ENCODE data around the gene PRLH.

PRLH gene

DNA sequence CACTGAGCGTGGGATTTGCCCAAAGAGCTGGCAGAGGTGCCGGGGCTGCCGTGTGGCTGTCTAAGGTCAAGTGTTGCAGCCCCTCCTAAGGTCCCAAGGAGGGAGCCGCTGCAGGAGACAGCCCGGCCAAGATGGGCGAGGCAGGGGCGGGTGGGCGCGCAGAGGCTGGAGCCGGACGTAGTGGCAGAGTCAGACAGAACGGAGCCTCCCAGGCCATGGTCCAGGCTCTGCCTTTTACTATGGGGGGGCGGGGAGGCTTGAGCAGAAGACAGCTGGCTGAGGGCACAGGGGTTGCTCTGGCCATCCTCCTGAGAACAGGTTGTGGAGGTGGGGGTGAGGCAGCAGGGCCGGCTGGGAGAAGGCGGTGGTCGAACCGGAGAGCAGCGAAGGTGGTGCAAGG is 27.5 kb upstream of the PRLH start:
- no peak for TF ChIP-seq CTCF (conservative IDR thresholded peaks at IDR 0.05; ENCODE audit: low read length)
- no peak for TF ChIP-seq EZH2phosphoT487 (IDR thresholded peaks at IDR 0.05; ENCODE audit: borderline replicate concordance)
- Histone ChIP-seq H3K36me3 (ENCODE audit: insufficient read depth, low read length) (no peaks in the 10 kb centered on the region), H3F3A (ENCODE audit: low read depth) (no peaks in the 10 kb centered on the region), H3K4me3 (ENCODE audit: low read length, poor library complexity, severe bottlenecking) (no peak overlapping the region), H3K9ac (ENCODE audit: low read depth, low read length, poor library complexity, severe bottlenecking) (no peak overlapping the region), H3K4me1 (ENCODE audit: insufficient read depth, low read length, poor library complexity, severe bottlenecking) (no peaks in the 10 kb centered on the region), H3K9me2 (replicated peaks; ENCODE audit: low read depth, low read length) (no peaks in the 10 kb centered on the region), H2AFZ (ENCODE audit: low read length) (no peak overlapping the region), H3K9me3 (ENCODE audit: insufficient read depth, low read depth, low read length) (no peaks in the 10 kb centered on the region), H3K4me2 (ENCODE audit: low read depth, low read length, poor library complexity, severe bottlenecking) (no peak overlapping the region), H3K79me2 (ENCODE audit: insufficient read depth, low read length) (no peaks in the 10 kb centered on the region), H3K27me3 (ENCODE audit: insufficient read depth, low read length, poor library complexity, severe bottlenecking) (no peaks in the 10 kb centered on the region), H4K20me1 (ENCODE audit: insufficient read depth, low read length, poor library complexity, severe bottlenecking) (no peaks in the 10 kb centered on the region)

DNA sequence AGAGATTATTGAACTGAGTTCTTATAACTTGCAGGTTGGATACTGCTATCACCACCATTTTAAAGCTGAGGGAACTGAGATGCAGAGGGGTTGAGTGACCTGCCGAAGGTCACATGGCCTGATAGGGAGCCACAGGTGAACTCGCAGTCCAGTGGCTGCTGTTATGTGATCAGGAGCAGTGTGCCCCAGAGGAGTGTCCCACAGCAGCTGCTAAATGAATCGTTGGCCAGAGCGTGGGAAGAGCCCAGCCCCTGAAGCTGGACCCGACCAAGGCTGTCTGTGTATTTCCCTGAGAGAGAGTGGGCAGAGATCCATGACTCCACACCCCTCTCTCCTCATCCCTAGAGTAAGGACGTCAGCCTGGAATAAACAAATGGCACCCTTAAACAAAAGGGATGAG is 26.7 kb upstream of the PRLH start:
- no peaks in the 10 kb centered on the region for H4K20me1 ChIP-seq (ENCODE audit: insufficient read depth, low read length, poor library complexity, severe bottlenecking)
- H3F3A ChIP-seq (ENCODE audit: low read depth): no peaks in the 10 kb centered on the region
- no peak overlapping the region for H3K4me2 ChIP-seq (ENCODE audit: low read depth, low read length, poor library complexity, severe bottlenecking)
- no peak overlapping the region for H2AFZ ChIP-seq (ENCODE audit: low read length)
- H3K9me2 ChIP-seq (replicated peaks; ENCODE audit: low read depth, low read length): no peaks in the 10 kb centered on the region
- H3K27me3 ChIP-seq (ENCODE audit: insufficient read depth, low read length, poor library complexity, severe bottlenecking): no peaks in the 10 kb centered on the region
- no peaks in the 10 kb centered on the region for H3K36me3 ChIP-seq (ENCODE audit: insufficient read depth, low read length)
- no peak overlapping the region for H3K9ac ChIP-seq (ENCODE audit: low read depth, low read length, poor library complexity, severe bottlenecking)
- no peaks in the 10 kb centered on the region for H3K4me1 ChIP-seq (ENCODE audit: insufficient read depth, low read length, poor library complexity, severe bottlenecking)
- no peaks in the 10 kb centered on the region for H3K9me3 ChIP-seq (ENCODE audit: insufficient read depth, low read depth, low read length)
- H3K79me2 ChIP-seq (ENCODE audit: insufficient read depth, low read length): no peaks in the 10 kb centered on the region
- no peak overlapping the region for H3K4me3 ChIP-seq (ENCODE audit: low read length, poor library complexity, severe bottlenecking)
- TF ChIP-seq EZH2phosphoT487 (IDR thresholded peaks at IDR 0.05; ENCODE audit: borderline replicate concordance): no peak
- TF ChIP-seq CTCF (conservative IDR thresholded peaks at IDR 0.05; ENCODE audit: low read length): no peak

DNA sequence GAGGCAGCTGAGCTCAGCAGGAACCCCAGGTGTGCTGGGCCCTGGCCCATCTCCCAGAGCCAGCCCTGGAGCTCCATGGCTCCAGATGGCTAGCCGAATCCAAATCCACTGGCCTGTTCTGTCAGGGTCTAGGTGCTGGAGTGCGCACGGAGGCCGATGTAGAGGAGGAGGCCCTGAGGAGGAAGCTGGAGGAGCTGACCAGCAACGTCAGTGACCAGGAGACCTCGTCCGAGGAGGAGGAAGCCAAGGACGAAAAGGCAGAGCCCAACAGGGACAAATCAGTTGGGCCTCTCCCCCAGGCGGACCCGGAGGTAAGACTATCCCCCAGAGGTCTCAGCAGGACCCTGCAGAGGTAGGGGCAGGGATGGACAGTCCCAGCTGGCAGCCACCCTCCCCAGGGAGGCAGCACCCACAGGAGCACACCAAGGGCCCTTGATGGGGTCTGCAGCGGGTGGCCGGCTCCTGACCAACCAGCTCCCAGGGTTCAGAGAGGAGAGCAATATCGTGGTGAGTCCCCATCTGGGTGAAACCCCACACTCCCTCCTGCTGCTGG is 26.1 kb upstream of the PRLH start:
- Histone ChIP-seq H4K20me1 (ENCODE audit: insufficient read depth, low read length, poor library complexity, severe bottlenecking) (no peaks in the 10 kb centered on the region), H3F3A (ENCODE audit: low read depth) (no peaks in the 10 kb centered on the region), H2AFZ (ENCODE audit: low read length) (no peak overlapping the region), H3K4me3 (ENCODE audit: low read length, poor library complexity, severe bottlenecking) (no peak overlapping the region), H3K79me2 (ENCODE audit: insufficient read depth, low read length) (no peaks in the 10 kb centered on the region), H3K9me3 (ENCODE audit: insufficient read depth, low read depth, low read length) (no peaks in the 10 kb centered on the region), H3K4me1 (ENCODE audit: insufficient read depth, low read length, poor library complexity, severe bottlenecking) (no peaks in the 10 kb centered on the region), H3K36me3 (ENCODE audit: insufficient read depth, low read length) (no peaks in the 10 kb centered on the region), H3K4me2 (ENCODE audit: low read depth, low read length, poor library complexity, severe bottlenecking) (no peak overlapping the region), H3K27me3 (ENCODE audit: insufficient read depth, low read length, poor library complexity, severe bottlenecking) (no peaks in the 10 kb centered on the region), H3K9ac (ENCODE audit: low read depth, low read length, poor library complexity, severe bottlenecking) (no peak overlapping the region), H3K9me2 (replicated peaks; ENCODE audit: low read depth, low read length) (no peaks in the 10 kb centered on the region)
- TF ChIP-seq EZH2phosphoT487 (IDR thresholded peaks at IDR 0.05; ENCODE audit: borderline replicate concordance) (no peak), CTCF (conservative IDR thresholded peaks at IDR 0.05; ENCODE audit: low read length) (no peak)
